ENCODE results near the gene OR2B3.
"Not testable (repeated sequence)": the region's sequence is repeated elsewhere in the genome, so short reads cannot be mapped to it uniquely, and the experiment has no call there.

Gene OR2B3, protein sequence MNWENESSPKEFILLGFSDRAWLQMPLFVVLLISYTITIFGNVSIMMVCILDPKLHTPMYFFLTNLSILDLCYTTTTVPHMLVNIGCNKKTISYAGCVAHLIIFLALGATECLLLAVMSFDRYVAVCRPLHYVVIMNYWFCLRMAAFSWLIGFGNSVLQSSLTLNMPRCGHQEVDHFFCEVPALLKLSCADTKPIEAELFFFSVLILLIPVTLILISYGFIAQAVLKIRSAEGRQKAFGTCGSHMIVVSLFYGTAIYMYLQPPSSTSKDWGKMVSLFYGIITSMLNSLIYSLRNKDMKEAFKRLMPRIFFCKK

DNA sequence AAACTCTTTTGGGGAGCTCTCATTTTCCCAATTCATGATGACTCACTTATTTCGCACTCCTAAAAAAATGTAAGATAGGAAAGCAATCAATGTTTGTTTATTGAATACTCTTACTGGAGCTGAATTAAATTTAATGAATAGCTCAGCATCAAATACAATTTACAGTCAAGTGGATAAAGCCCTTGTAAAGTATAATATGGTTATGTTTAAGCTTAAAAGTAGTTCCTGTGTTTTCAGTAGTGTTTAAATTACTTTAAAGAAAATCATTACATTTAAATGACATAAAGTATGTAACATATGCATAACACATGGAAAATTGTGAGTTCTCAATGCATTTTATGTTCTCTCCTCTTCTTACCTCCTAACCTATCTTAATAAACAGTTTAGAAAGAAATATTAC lies at the start of gene OR2B3:
Gene OR2B3 (minus strand): TSS at position 101 of the 400 bp plus-strand sequence. CDS start 65 bp downstream, at position 36.
- DNase-seq (ENCODE audit: low spot score) = no peak

DNA sequence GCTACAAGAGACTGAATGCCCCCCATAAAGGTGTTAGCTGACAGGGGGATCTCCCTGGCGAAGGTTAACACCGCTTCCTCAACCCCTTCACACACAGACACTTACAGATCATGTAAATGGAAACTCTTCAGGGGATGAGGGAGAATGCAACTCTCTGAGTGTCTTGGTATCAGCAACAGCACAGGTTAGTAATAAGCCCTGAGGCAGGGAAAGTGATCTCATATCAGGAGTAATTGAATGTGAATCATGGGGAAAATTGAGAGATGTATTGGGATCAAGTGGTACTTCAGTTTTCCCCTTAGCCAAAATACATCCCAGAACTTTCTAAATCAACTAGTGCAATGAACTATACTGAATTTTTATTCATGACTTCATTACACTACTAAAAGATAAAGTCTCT lies 44.6 kb upstream of the OR2B3 start:
- DNase-seq (ENCODE audit: low spot score) = no peak

DNA sequence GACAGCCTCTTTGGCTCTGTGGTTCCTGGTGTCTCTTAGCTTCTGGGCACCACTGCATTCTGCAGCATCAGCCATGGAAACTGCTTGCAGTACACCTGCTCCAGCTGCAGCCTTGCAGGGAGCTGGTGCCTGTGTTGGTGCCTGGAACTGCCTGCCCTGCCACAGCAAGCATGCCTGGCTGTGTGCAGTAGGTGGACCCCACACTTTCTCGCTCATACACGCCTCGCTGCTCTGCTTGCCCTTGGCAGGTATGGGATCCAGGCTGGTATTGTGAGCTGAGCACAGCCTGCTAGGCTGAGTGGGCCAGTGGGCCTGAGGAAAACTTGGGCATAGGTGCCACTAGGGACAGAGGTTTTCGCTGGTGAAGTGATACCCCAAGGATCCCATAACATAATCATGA lies 43.5 kb upstream of the OR2B3 start:
- DNase-seq (ENCODE audit: low spot score) = no peak

DNA sequence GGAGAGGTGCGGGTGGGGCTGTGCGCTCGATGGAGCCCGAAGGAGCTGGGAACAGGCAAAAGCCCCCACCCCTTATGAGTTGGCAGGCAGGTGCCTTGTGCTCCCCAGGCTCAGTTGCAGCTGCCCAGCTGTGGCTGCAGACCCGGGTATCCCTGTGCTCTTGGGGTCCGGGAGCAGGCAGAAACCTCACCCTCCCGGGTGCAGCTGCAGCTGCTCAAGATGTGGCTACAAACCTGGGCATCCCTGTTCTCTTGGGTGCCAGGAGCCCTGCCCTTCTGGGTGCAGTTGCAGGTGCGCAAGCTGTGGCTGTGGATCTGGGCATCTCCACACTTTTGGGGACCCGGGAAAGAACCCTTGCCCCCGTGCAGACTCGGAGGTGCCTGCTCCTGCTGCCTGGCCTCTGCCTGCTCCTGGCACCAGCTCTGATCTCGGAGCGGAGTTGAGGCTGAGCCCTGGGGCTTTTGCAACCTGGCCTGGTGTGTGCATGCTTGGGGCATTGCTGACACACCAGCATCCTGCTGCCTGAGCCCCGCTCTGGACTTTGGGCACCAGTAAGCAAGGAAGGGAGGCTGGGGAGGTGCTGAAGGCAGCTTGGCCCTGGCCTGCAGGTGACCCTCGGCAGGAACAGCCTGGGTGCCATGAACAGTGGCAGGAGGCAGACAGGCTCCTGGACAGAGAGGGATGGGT lies 42.4 kb upstream of the OR2B3 start:
- DNase-seq (ENCODE audit: low spot score) = no peak

DNA sequence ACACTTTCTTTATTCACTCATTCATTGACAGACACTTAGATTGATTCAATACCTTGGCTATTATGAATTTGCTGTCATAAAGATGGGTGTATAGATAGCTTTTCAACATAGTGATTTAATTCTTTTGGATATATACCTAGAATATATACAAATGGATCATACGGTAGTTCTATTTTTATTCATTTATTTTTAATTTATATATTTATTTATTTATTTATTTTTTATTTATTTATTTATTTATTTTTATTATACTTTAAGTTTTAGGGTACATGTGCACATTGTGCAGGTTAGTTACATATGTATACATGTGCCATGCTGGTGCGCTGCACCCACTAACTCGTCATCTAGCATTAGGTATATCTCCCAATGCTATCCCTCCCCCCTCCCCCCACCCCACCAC lies 27.9 kb upstream of the OR2B3 start:
- DNase-seq (ENCODE audit: low spot score) = not testable (repeated sequence)

DNA sequence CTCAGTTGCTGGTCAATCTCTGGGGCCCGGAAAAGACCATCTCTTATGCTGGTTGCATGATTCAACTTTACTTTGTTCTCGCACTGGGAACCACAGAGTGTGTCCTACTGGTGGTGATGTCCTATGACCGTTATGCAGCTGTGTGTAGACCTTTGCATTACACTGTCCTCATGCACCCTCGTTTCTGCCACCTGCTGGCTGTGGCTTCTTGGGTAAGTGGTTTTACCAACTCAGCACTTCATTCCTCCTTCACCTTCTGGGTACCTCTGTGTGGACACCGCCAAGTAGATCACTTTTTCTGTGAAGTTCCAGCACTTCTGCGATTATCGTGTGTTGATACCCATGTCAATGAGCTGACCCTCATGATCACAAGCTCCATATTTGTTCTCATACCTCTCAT lies 25.0 kb upstream of the OR2B3 start:
- DNase-seq (ENCODE audit: low spot score) = no peak

DNA sequence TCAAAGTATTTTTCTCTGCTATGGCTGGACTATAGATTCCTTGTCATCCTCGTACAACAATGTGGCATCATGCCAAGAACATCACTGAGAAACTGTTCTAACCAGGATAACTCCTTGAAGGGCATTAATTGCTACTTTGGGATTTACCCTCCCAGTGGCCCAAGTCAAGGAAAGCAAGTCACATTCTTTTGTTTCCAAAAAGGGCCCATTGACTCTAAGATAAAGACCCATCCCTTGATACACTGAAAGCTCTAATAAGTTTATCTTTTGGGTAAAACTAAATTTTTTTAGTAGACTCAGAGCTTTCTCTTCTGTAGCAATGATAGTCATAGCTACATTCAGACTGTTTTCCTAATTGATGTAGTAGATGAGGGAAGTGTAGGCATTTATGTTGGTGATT lies 20.6 kb upstream of the OR2B3 start, which contains the start of gene OR2J3:
Gene OR2J3 (plus strand): TSS at position 301 of the 400 bp plus-strand sequence. CDS start 3,833 bp downstream, outside the sequence.
- DNase-seq (ENCODE audit: low spot score) = no peak

DNA sequence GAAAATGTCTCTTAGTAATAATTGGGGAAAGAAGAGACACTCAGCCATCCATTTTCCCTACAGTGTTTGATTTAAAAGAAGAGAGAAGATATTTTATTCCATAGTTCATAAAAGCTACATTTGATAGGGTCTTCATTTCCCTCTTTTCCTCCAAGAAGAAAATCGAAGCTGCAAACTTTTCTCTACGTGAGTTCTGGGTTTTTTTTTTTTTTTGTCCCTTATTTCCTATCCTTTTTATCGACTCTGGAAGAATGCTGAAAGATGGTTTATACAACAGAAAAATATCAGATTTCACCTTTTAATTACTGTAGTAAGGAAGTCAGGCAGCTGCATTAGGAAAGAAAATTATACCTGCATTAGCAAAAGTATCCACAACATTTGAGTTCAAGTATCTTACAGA lies 12.1 kb upstream of the OR2B3 start, which contains the start of gene OR2J1:
Gene OR2J1 (plus strand): TSS at position 301 of the 400 bp plus-strand sequence. CDS start 1,453 bp downstream, outside the sequence.
- no peak for DNase-seq (ENCODE audit: low spot score)

DNA sequence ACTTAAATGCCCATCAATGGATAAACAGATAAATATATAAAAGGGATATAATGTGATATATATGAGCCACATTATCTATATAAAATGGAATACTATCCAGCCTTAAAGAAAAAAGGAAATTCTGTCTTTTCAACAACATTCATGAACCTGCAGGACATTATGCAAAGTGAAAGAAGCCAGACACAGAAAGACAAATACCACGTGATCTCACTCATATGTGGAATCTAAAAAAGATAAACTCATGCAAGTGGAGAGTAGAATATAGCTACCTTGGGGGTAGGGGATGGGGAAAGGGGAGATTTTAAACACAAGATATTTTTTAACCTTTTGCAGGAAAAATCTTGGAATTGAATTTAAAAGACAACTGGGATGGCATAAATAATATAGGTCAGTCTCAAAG lies 10.7 kb upstream of the OR2B3 start:
- no peak for DNase-seq (ENCODE audit: low spot score)

DNA sequence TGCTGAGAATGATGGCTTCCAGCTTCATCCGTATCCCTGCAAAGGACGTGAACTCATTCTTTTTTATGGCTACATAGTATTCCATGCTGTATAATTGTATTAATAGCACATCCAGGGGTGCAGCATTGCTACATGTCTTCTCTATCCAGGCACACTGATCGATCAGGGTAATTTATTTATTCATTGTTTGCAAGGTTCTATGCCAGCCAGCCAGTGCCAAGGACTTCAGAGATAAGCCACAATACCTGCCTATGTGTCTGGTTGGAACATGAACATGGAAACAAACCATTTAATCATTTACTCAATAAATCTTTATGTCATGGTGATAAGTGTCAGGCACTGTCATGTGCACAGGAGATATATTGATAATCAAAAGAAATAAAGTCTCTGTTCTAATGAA lies 5.8 kb upstream of the OR2B3 start:
- DNase-seq (ENCODE audit: low spot score) = no peak

DNA sequence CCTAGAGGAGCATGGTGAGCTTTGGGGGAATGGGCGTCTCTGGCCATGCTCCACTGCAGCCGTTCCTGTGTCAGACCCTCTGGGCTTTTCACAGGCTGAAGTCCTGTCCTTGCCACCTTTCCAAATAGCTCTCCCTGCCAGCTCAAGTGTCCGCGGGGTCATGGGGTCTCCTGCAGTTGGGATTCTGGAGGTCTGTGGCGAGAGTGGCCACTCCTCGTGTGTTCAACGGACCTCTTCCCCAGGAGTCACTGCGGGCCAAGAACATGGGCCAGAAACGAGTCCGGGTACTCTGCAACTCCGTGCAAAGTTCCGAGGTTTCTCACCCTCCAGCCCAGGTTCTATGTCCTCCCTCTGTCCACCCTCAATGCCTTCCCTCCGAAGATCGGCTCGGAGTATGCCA lies 4.7 kb downstream of the OR2B3 start:
- no peak for DNase-seq (ENCODE audit: low spot score)

DNA sequence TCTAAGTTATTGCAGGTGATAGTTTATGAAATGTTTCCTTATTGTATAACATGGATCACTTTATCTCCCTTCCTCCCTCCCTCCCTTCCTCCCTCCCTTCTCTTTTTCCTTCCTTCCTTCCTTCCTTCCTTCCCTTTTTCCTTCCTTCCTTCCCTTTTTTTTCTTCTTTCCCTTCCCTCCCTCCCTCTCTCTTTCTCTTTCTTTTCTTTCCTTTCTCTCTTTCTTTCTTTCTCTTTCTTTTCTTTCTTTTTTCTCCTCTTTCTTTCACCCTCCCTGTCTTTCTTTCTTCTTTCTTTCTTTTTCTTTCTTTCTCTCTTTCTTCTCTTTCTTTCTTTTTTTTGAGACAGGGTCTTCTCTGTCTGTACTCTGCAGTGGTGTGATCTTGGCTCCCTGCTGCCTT lies 5.8 kb downstream of the OR2B3 start:
- no peak for DNase-seq (ENCODE audit: low spot score)

DNA sequence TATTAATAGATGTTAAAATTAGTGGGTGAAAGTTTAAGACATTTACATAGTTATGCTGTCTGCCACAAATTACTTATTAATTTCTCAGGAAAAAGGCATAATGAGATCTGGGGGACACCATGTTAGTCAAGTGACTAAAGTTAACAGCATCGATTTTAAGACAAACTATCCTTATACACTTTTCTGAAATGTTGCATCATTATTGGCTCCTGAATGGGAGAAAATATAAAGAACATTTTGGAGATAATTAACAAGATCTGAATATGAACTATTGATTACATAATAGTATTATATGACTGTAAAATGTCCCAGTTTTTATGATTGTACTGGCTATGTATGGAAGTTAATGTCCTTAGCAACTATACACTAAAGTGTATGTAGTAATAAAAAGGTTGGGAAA lies 7.9 kb downstream of the OR2B3 start:
- DNase-seq (ENCODE audit: low spot score) = no peak

DNA sequence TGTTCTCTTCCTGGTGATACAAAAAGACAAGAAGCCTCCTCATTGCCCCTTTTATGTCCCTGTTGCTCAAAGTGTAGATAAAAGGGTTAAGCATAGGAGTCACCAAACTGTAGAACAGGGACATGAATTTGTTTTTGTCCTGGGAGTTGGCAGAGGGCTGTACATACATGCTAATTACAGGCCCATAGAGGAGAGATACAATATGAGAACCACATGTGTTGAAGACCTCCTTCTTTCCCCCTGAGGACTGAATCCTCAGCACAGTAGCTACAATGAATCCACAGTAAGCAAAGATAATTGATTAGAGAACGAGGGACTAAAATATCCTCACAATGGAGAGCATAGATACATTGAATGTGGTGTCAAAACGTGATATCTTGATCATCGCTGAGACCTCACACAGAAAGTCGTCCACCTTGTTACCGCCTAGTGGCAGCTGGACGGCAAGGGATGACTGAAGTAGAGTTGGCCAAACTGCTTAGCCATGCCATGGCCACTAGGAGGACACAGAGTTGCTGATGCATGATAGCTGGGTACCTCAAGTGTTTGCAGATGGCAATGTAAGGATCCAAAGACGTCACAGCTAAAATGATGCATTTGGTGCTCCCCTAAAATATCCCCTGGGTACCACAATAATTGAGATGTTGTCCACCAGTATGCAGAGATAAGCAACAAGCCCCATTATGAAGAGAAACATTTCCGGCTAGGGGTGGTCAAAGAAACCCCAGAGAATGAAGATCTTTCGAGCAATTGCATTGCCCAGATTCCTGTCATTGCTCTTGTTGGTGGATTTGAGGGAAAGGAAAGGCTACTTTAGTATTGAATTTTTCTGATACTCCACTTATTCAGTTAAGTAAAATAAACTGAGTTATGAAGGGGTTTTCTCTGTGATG lies 15.0 kb downstream of the OR2B3 start:
- peak; percentile 44 for DNase-seq (ENCODE audit: low spot score)

DNA sequence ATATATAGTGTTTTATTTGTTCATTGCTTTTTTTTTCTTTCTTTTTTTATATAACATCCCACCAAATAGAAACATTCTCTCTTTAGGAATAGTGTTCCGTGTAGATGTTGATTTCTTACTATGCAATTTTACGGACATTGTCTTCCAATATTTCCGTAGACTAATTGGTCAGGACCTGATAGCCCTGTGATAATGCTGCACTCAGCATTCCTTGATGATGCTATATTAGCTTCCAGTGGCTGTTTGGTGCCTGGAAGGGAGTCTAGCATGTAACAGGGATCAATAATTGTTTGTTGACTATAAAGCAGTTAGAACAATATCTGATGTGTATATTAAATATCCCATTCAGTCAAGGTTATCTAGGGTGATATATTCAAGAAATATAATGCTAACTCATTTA lies 35.4 kb downstream of the OR2B3 start:
- no peak for DNase-seq (ENCODE audit: low spot score)

DNA sequence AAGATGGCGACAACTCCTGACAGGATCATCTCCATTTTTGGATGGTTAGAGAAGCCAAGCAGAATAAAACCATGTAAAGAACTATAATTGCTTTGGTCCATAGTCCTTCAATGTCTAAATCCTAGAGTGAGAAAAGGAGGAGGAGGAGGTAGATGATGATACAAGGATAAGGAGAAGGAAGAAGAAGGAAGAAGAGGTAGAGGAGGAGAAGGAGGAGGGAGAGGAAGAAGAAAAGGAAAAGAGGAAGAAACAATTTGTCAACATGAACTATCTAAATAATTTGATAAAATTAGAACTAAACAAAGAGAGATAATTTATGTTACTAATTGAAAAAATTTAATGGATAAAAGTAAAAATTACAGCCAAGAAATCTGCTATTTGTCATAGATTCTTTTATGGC lies 42.0 kb downstream of the OR2B3 start, which contains the start of gene OR2W1:
Gene OR2W1 (minus strand): TSS at position 101 of the 400 bp plus-strand sequence. CDS start 0 bp downstream, at position 101.
- DNase-seq (ENCODE audit: low spot score) = no peak

All from AG20443 (cell line).